ENCODE data around the gene TBC1D10A.

The TBC1D10A gene

GRCh38 chr22:30308518-30309230 lies 18.1 kb downstream of the TBC1D10A start:
- Histone ChIP-seq H3K4me3 (ENCODE audit: low read depth, low read length) (no peak overlapping the region), H3K36me3 (ENCODE audit: control insufficient read depth in 2 of 2, insufficient read depth in 1 of 2, low read length in 2 of 2) (peaks cover 0 to 11% of the 10 kb centered on the region in 2 experiments; a peak in 1 of 3 replicates), H3K4me1 (ENCODE audit: control insufficient read depth, insufficient read depth, low read length) (no peaks in the 10 kb centered on the region), H3K9me3 (ENCODE audit: control insufficient read depth, insufficient read depth, low read depth, low read length) (no peaks in the 10 kb centered on the region), H3K27ac (ENCODE audit: extremely low read depth, low read depth, low read length) (no peak overlapping the region)
- ChIA-PET POLR2A (interaction anchor here (0.8 to 1.7 kb wide), 2 partner anchors 18 to 48 kb away, joined by 3 to 6 read pairs; partner anchors contain the start of genes CCDC157, SF3A1 and TBC1D10A), CTCF (interaction anchor here (1.5 to 2.1 kb wide), 2 partner anchors 20 to 21 kb away, joined by 3 to 7 read pairs; partner anchors contain the start of gene CASTOR1)
- TF ChIP-seq SP3 (tag by site-specific recombination; IDR thresholded peaks at IDR 0.05) (no peak), SCRT2 (tag by site-specific recombination; IDR thresholded peaks at IDR 0.05) (peak; percentile 79; the same call in 1 of the 2 replicates), ZBTB6 (tag by site-specific recombination; IDR thresholded peaks at IDR 0.05) (no peak), ZNF404 (tag by site-specific recombination; IDR thresholded peaks at IDR 0.05) (no peak), ZNF335 (tag by site-specific recombination; conservative IDR thresholded peaks at IDR 0.05) (peak; percentile 41), ZBTB21 (tag by site-specific recombination; IDR thresholded peaks at IDR 0.05) (no peak), ZNF670 (tag by site-specific recombination; IDR thresholded peaks at IDR 0.05; ENCODE audit: low read depth) (no peak), ZNF629 (tag by site-specific recombination; IDR thresholded peaks at IDR 0.05) (peak; percentile 75), ATF2 (tag by site-specific recombination; IDR thresholded peaks at IDR 0.05; ENCODE audit: low read depth) (peak; percentile 72), PRDM1 (tag by site-specific recombination; IDR thresholded peaks at IDR 0.05) (peak; percentile 62; the same call in 1 of the 2 replicates), MEIS1 (CRISPR knock-in tag; IDR thresholded peaks at IDR 0.05; ENCODE audit: borderline replicate concordance) (no peak), ELK4 (IDR thresholded peaks at IDR 0.05; ENCODE audit: borderline replicate concordance, low read depth, low read length) (no peak), KLF10 (tag by site-specific recombination; IDR thresholded peaks at IDR 0.05) (0 out of 2 replicates have a peak, but pooled peaks have one; percentile 22), ZNF324 (tag by site-specific recombination; IDR thresholded peaks at IDR 0.05) (no peak)

- no peaks in the 10 kb centered on the region for H3K9me3 ChIP-seq (ENCODE audit: control insufficient read depth, insufficient read depth, low read depth, low read length)
- H3K27ac ChIP-seq (ENCODE audit: extremely low read depth, low read depth, low read length): no peak overlapping the region
- peaks cover 0 to 17% of the 10 kb centered on the region in 2 experiments; a peak in 1 of 3 replicates for H3K36me3 ChIP-seq (ENCODE audit: control insufficient read depth in 2 of 2, insufficient read depth in 1 of 2, low read length in 2 of 2)
- ChIA-PET POLR2A (interaction anchor here (0.8 to 1.7 kb wide), 2 partner anchors 19 to 49 kb away, joined by 3 to 6 read pairs; partner anchors contain the start of genes CCDC157, SF3A1 and TBC1D10A), CTCF (interaction anchor here (0.7 to 2.1 kb wide), 3 partner anchors 19 to 692 kb away, joined by 3 to 7 read pairs (median 3); partner anchors contain the start of gene CASTOR1)
- no peaks in the 10 kb centered on the region for H3K4me1 ChIP-seq (ENCODE audit: control insufficient read depth, insufficient read depth, low read length)
- TF ChIP-seq ZSCAN30 (tag by site-specific recombination; IDR thresholded peaks at IDR 0.05) (peak; percentile 43; the same call in 1 of the 2 replicates), KLF9 (tag by site-specific recombination; IDR thresholded peaks at IDR 0.05; ENCODE audit: low read depth) (no peak), ZNF701 (tag by site-specific recombination; IDR thresholded peaks at IDR 0.05) (no peak), ZNF280D (tag by site-specific recombination; IDR thresholded peaks at IDR 0.05) (no peak), ZNF335 (tag by site-specific recombination; conservative IDR thresholded peaks at IDR 0.05) (peak; percentile 62), ZNF555 (tag by site-specific recombination; conservative IDR thresholded peaks at IDR 0.05) (no peak), ZBTB44 (tag by site-specific recombination; IDR thresholded peaks at IDR 0.05) (peak; percentile 97), ZSCAN5A (tag by site-specific recombination; IDR thresholded peaks at IDR 0.05) (no peak)
- no peak overlapping the region for H3K4me3 ChIP-seq (ENCODE audit: low read depth, low read length)
Observed at GRCh38 chr22:30308093-30308492, 18.6 kb downstream of the TBC1D10A start.
